T-helper 2 cell treated with Interferon-gamma antibody and Interleukin-4, amounts not matched to agents 5 μg/mL and 100 μg/mL, for 36 hours (primary cell): Measurements from ENCODE around the gene CNTFR.
A peak's percentile ranks its signal among the peaks of the same experiment; 100 is the strongest.
"Not testable (repeated sequence)": the region's sequence is repeated elsewhere in the genome, so short reads cannot be mapped to it uniquely, and the experiment has no call there.

ENCODE experiments used
- DNase-seq: peaks from one replicate; pipeline ENCODE4 v3.0.0; 2021; ENCODE audit warnings: low spot score
- H3K27ac Mint-ChIP-seq: one replicate; pipeline ENCODE4 v1.8.0; 2021; ENCODE audit warnings: mild to moderate bottlenecking, mixed read lengths
- H3K27me3 Mint-ChIP-seq: one replicate; pipeline ENCODE4 v1.8.0; 2021; ENCODE audit warnings: low read depth, mixed read lengths
- H3K36me3 Mint-ChIP-seq: one replicate; pipeline ENCODE4 v1.8.0; 2021; ENCODE audit warnings: low read depth, mixed read lengths
- H3K4me1 Mint-ChIP-seq: one replicate; pipeline ENCODE4 v1.8.0; 2021; ENCODE audit warnings: low read depth, mixed read lengths
- H3K4me3 Mint-ChIP-seq: one replicate; pipeline ENCODE4 v1.8.0; 2022; ENCODE audit warnings: mild to moderate bottlenecking, moderate library complexity, mixed read lengths
- H3K9me3 Mint-ChIP-seq: one replicate; pipeline ENCODE4 v1.8.0; 2021; ENCODE audit warnings: mixed read lengths

The CNTFR gene

DNA sequence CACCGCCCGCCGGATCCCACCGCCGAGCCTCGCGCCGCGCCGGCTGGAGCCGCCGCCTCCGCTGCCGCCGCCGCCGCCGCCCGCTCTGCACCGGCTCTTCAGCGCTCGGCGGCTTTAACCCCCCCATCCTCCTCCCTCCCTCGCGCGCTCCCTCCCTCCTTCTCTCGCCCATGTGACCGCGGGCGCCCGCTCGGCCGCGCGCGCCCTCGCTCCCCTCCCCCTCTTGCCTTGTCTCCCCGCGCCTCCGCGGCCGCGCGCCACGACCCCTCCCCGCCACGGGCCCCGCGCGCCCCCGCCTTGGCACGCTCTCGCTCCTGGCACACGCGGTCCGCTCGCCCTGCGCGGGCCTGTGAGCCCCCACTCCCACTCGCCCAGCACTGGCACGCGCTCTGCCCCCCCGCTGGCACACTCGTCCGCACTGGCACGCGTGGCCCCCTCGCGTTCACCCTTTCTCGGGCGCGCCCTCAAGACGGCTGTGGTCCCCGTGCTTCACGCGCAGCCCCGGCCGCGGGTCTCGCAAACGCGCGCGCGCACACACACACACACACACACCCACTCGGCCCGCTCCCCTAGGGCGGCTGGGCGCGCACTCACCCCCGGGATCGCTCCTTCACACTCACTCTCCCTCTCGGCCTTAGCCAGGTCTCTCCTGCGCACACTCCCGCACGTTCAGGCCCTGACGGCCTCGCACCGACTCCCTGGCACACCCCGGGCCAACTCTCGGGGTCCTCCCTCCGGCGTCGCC lies at the start of gene CNTFR:
Gene CNTFR (minus strand): TSS at position 89 of the 745 bp plus-strand sequence. CDS start 20,743 bp downstream, outside the sequence.
- peaks cover 82% of the 10 kb centered on the region for H3K27me3 Mint-ChIP-seq
- no peaks in the 10 kb centered on the region for H3K36me3 Mint-ChIP-seq
- H3K9me3 Mint-ChIP-seq: no peaks in the 10 kb centered on the region
- DNase-seq: no peak
- H3K4me1 Mint-ChIP-seq: peaks cover 10% of the 10 kb centered on the region
- no peak within 1 kb of the TSS for H3K27ac Mint-ChIP-seq
- peak within 1 kb of the TSS; percentile 67 for H3K4me3 Mint-ChIP-seq

- not testable (repeated sequence) for H3K4me3 Mint-ChIP-seq, H3K27ac Mint-ChIP-seq, DNase-seq, H3K27me3 Mint-ChIP-seq, H3K9me3 Mint-ChIP-seq
- Mint-ChIP-seq H3K36me3 (peaks cover 12% of the 10 kb centered on the region), H3K4me1 (peaks cover 16% of the 10 kb centered on the region)
Observed at GRCh38 chr9:34639322-34639721, 49.8 kb upstream of the CNTFR start.

GRCh38 chr9:34638138-34638445 lies 48.6 kb upstream of the CNTFR start:
- no peaks in the 10 kb centered on the region for H3K27me3 Mint-ChIP-seq
- no peaks in the 10 kb centered on the region for H3K9me3 Mint-ChIP-seq
- peak overlapping the region; percentile 87 for H3K27ac Mint-ChIP-seq
- H3K36me3 Mint-ChIP-seq: peaks cover 14% of the 10 kb centered on the region
- peak overlapping the region; percentile 97 for H3K4me3 Mint-ChIP-seq
- DNase-seq: no peak
- peaks cover 22% of the 10 kb centered on the region for H3K4me1 Mint-ChIP-seq

DNA sequence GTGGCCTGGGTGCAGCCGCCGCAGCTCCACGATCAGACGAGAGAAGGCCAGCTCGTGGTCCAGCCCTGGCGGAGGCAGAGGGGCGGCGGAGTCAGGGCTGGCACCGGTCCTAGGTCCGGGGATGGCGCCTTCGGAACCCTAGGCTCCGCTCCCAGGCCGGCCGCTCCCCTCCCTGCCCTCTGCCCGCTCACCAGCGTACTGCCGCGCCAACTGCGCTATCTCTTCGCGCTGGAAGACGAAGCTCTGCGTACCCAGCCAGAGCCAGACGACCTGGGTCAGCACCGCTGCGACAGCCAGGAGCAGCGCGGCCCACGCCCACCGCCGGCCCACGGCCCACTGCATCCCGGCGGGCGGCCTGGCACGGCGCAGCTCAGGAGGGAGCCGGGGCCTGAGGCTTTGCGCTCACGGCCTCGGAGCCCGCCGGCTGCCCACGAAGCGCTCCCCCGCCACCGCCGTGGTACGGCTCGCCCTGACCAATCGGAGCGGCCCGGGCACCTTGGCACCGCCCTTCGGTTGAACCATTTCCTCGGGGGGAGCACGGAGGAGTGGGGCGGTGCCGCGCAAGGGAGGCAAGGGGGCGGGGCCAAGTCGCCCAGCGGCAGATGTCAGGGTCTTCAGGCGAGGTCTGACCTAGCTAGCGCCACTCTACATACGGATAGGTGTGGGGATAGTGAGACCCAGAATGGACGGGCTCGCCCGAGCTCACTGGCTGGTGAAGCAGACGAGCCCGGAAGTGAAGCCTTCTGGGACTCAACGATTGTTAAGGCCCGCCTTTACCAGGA lies 48.0 kb upstream of the CNTFR start, which contains the start of gene SIGMAR1:
Gene SIGMAR1 (minus strand): TSS at position 432 of the 782 bp plus-strand sequence. CDS start 90 bp downstream, at position 342.
- H3K4me1 Mint-ChIP-seq: peaks cover 22% of the 10 kb centered on the region
- peaks cover 14% of the 10 kb centered on the region for H3K36me3 Mint-ChIP-seq
- H3K9me3 Mint-ChIP-seq: no peaks in the 10 kb centered on the region
- no peaks in the 10 kb centered on the region for H3K27me3 Mint-ChIP-seq
- H3K27ac Mint-ChIP-seq: peak within 1 kb of the TSS; percentile 87
- peak within 1 kb of the TSS; percentile 97 for H3K4me3 Mint-ChIP-seq
- DNase-seq: peak; percentile 94

DNA sequence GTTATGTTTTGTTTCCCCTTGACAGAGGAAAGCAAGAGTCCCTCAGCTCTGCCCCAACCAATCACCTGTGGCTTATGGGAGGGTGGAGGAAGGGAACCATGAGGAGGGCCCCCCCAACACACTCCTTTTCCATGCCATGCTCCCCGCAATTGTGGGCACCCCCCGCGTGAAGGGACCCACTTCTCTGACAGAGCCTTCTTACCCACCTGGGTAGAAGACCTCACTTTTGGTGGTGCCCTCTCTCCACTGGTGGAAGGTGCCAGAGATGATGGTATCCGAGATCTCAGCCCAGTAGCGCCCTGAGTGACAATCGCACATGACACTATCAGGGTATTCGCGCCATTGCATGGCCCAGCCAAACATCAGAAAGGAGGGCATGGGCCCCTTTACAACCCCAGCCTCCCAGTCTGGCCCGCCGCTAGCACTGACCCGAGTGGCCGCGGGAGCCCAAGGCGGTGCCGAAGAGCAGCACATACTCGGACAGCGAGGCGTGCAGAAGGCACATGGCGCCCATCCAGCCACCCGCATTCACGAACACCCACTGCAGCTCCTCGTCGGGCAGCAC lies 47.3 kb upstream of the CNTFR start:
- H3K27ac Mint-ChIP-seq: peak overlapping the region; percentile 83

DNA sequence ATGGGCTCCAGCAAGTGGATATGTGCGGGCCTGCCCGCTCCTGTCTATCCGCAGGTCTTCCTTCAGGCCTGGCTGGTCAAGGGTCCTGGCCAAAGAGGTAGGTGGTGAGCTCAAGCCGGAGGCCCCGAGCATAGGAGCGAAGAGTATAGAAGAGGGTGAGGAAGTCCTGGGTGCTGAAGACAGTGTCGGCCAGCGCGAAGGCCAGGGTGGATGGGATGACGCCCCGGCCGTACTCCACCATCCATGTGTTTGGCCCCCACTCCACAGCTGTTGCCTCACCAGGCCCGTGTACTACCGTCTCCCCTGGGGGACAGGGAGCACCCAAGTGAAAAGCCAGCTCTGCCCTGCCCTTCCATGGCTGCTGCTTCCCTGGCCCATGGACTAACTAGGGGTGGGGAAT lies 46.0 kb upstream of the CNTFR start:
- peaks cover 7% of the 10 kb centered on the region for H3K27me3 Mint-ChIP-seq
- H3K36me3 Mint-ChIP-seq: peaks cover 14% of the 10 kb centered on the region
- H3K4me1 Mint-ChIP-seq: peaks cover 22% of the 10 kb centered on the region
- no peak for DNase-seq
- peak overlapping the region; percentile 39 for H3K4me3 Mint-ChIP-seq
- peak overlapping the region; percentile 60 for H3K27ac Mint-ChIP-seq
- H3K9me3 Mint-ChIP-seq: no peaks in the 10 kb centered on the region

More for the DNA sequence above, 47.3 kb upstream of the CNTFR start:
- Mint-ChIP-seq H3K27me3 (no peaks in the 10 kb centered on the region), H3K4me1 (peaks cover 22% of the 10 kb centered on the region), H3K36me3 (peaks cover 14% of the 10 kb centered on the region), H3K4me3 (peak overlapping the region; percentile 97), H3K9me3 (no peaks in the 10 kb centered on the region)
- no peak for DNase-seq

DNA sequence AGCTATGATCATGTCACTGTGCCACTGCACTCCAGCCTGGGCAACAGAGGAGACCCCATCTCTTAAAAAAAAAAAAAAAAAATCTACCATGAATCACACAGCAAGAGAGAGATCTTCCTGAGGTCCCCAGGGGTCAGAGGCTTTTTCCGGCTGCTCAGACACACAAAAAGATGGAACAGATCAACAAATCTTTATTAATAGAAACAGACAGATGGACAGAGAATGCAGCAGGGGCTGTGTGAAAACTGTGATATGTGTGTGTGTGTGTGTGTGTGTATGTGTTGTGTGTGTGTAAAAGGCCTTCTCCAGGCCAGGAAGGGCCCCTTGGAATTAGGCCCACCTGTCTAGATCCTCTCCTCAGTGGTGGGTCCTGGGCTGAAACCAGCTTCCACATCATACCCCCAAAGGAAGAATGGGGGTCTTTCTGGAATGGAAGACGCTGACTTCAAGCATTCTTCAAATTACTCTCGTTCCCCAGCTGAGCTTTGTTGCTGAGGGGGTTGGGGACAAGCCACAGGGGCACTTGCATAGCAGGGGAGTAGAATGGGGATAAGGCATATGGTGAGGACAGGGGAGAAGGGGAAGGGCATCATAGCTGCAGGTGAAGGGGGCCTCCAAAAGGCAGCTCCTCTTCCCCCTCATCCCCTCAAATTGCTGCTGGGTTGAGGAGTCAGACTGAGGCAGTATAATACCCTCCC lies 45.2 kb upstream of the CNTFR start:
- Mint-ChIP-seq H3K27ac (no peak overlapping the region), H3K4me1 (peaks cover 22% of the 10 kb centered on the region)

GRCh38 chr9:34633851-34634550 lies 44.5 kb upstream of the CNTFR start:
- H3K4me1 Mint-ChIP-seq: peaks cover 26% of the 10 kb centered on the region
- no peak overlapping the region for H3K27ac Mint-ChIP-seq
- H3K4me3 Mint-ChIP-seq: no peak overlapping the region
- H3K9me3 Mint-ChIP-seq: no peaks in the 10 kb centered on the region
- H3K36me3 Mint-ChIP-seq: peaks cover 14% of the 10 kb centered on the region
- H3K27me3 Mint-ChIP-seq: peaks cover 23% of the 10 kb centered on the region
- DNase-seq: peak; percentile 55

More for the DNA sequence above, 45.2 kb upstream of the CNTFR start:
- DNase-seq: no peak
- Mint-ChIP-seq H3K4me3 (no peak overlapping the region), H3K9me3 (no peaks in the 10 kb centered on the region), H3K36me3 (peaks cover 14% of the 10 kb centered on the region), H3K27me3 (peaks cover 16% of the 10 kb centered on the region)

GRCh38 chr9:34633166-34633565 lies 43.6 kb upstream of the CNTFR start:
- Mint-ChIP-seq H3K36me3 (peaks cover 16% of the 10 kb centered on the region), H3K4me3 (no peak overlapping the region), H3K4me1 (peaks cover 23% of the 10 kb centered on the region), H3K27me3 (peaks cover 28% of the 10 kb centered on the region), H3K27ac (no peak overlapping the region), H3K9me3 (no peaks in the 10 kb centered on the region)
- no peak for DNase-seq

DNA sequence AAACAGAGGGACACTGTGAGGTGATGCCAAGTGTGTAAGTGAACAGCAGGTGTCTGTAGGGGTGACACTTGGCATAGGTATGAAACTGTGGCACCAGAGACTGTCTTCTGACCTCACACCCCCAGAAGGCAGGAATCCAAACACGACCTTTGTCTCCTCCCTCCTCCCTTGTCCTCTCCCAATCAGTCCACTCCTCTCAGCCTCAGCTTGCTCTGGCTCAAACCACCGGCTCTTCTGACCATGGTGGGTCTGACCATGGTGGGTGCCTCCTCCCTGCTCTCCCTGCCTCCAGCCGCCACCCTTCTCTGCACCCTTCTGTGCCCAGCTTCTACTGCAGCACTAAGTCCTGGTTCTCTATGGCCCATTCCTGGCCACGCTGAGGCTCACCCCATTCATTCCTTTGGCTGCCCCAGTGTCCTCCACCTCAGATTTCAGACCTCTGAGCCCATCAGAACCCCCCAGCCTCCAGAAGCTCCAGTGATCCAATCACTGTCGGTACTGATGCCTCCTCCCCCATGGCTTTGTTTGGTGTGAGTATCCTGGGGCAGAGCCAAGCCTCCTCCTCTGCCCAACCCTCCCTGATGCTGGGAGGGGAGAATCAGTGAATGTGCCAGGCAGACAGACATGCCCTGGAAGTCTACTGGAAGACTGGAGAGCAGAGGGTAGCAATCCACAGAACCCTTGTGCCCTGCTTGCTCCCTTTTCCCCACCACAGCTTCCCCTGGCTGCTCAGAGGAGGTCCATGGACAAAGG lies 41.1 kb upstream of the CNTFR start:
- Mint-ChIP-seq H3K36me3 (peaks cover 6% of the 10 kb centered on the region), H3K4me1 (peaks cover 16% of the 10 kb centered on the region), H3K27me3 (peaks cover 52% of the 10 kb centered on the region), H3K9me3 (no peaks in the 10 kb centered on the region), H3K4me3 (no peak overlapping the region), H3K27ac (no peak overlapping the region)
- DNase-seq: no peak

DNA sequence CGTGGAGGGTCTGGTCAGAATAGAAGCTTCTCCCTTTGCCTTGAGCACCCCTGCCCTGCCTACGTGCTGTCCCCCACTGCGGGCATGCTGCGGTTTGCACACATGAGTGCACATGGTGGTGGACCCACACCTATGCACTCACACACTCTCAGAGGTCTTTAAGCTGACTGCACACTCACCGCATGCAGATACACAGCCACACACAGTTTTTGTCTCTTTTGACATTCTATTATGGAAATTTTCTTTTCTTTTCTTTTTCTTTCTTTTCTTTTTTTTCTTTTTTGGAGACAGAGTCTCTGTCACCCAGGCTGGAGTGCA lies 39.9 kb upstream of the CNTFR start:
- H3K4me3 Mint-ChIP-seq: peak overlapping the region; percentile 76
- DNase-seq: no peak

DNA sequence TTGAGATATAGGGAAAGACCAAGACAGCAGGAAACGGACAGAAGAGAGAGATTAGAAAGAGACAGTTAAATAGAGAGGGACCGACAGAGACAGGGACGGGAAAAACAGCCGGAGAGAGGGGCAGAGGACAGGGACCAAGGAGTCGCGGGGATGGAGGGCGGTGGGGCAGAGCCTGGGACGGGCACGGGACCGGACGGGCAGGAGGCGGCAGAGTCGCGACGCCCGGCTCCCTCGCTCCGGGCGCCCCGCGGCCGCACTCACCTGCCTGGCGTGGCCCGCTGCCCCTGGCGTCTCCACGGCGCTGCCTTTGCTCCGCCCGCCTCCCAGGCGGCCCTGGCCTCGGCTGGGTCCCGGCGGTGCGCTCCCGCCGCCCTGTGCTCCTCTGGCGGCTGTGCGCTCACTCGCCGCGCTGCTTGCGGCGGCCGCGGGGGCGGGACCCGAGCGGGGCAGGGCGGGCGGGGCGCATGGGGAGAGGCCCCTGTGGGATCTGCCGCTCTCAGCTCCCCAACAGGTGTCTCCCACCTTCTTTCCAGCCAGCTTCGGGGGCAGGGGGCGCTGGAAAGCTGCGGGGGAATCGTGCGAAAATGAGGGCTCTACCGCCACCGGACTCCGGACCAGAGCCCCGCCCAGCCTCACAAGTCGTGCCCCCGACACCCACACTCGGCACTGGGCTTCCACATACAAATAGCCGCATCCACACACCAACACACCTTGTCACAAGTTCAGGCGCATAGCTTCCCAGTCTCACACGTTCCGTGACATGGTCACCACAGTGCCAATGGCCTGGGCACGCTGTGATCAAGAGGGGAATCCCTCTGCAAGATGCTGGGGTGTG lies 39.3 kb upstream of the CNTFR start, which contains the start of gene ARID3C:
Gene ARID3C (minus strand): TSS at position 411 of the 835 bp plus-strand sequence. CDS start 1,052 bp downstream, outside the sequence.
- peak within 1 kb of the TSS; percentile 81 for H3K4me3 Mint-ChIP-seq
- H3K4me1 Mint-ChIP-seq: peaks cover 12% of the 10 kb centered on the region
- H3K27me3 Mint-ChIP-seq: peaks cover 65% of the 10 kb centered on the region
- DNase-seq: peak; percentile 45
- peak within 1 kb of the TSS; percentile 37 for H3K27ac Mint-ChIP-seq
- H3K9me3 Mint-ChIP-seq: no peaks in the 10 kb centered on the region
- H3K36me3 Mint-ChIP-seq: peaks cover 2% of the 10 kb centered on the region

More for the DNA sequence above, 39.9 kb upstream of the CNTFR start:
- Mint-ChIP-seq H3K4me1 (peaks cover 16% of the 10 kb centered on the region), H3K36me3 (peaks cover 4% of the 10 kb centered on the region), H3K27me3 (peaks cover 60% of the 10 kb centered on the region), H3K9me3 (no peaks in the 10 kb centered on the region), H3K27ac (no peak overlapping the region)
